Measurements from ENCODE around the gene PCGF3.

Gene PCGF3

GRCh38 chr4:674172-675035 lies 31.2 kb upstream of the PCGF3 start, which contains the start of the genes ATP5ME and MYL5:
ATP5ME (minus strand) TSS chr4:674276; CDS start chr4:674247, 29 bp downstream.
MYL5 (plus strand) TSS chr4:674542; CDS start chr4:678027, 3,485 bp downstream.
- Histone ChIP-seq H2AFZ (ENCODE audit: low read depth, low read length) (peak within 1 kb of the TSS; percentile 72), H3K36me3 (ENCODE audit: control insufficient read depth in 1 of 2, insufficient read depth in 2 of 2, low read depth in 1 of 2, low read length in 2 of 2) (peaks cover 23 to 43% of the 10 kb centered on the region in 2 experiments), H3K4me2 (ENCODE audit: low read length, poor library complexity, severe bottlenecking) (peak within 1 kb of the TSS; percentile 95), H3K27me3 (ENCODE audit: control insufficient read depth in 1 of 2, insufficient read depth in 1 of 2, low read length in 2 of 2) (no peaks in the 10 kb centered on the region), H3K14ac (ENCODE audit: low read length in 2 of 2) (peak within 1 kb of the TSS; percentile 77 to 96), H2BK15ac (ENCODE audit: low read depth, poor library complexity, severe bottlenecking) (peak within 1 kb of the TSS; percentile 85), H2AK5ac (ENCODE audit: low read length, severe bottlenecking) (peak within 1 kb of the TSS; percentile 55), H3K4ac (ENCODE audit: low read depth in 1 of 2, low read length in 2 of 2) (peak within 1 kb of the TSS; percentile 69 to 95), H2BK5ac (ENCODE audit: low read depth, low read length, poor library complexity, severe bottlenecking) (no peak within 1 kb of the TSS), H3K18ac (ENCODE audit: low read depth in 1 of 2, low read length in 2 of 2) (peak within 1 kb of the TSS; percentile 81 to 98), H3K4me1 (ENCODE audit: control insufficient read depth, insufficient read depth, low read depth, low read length) (peaks cover 32% of the 10 kb centered on the region), H4K8ac (ENCODE audit: low read length) (peak within 1 kb of the TSS; percentile 88), H3K79me1 (replicated peaks; ENCODE audit: low read length, poor library complexity, severe bottlenecking) (peaks cover 27% of the 10 kb centered on the region), H4K91ac (ENCODE audit: low read length) (peak within 1 kb of the TSS; percentile 86), H2BK120ac (ENCODE audit: low read depth, low read length) (peak within 1 kb of the TSS; percentile 83), H3K9ac (ENCODE audit: low read length) (peak within 1 kb of the TSS; percentile 96), H3K23ac (ENCODE audit: low read length in 2 of 2) (peak within 1 kb of the TSS in 1 of 2 experiments; percentile 85), H3K9me3 (ENCODE audit: control insufficient read depth, low read length) (no peaks in the 10 kb centered on the region), H3K27ac (ENCODE audit: low read length, poor library complexity, severe bottlenecking) (no peak within 1 kb of the TSS), H2BK12ac (ENCODE audit: low read length in 2 of 2) (peak within 1 kb of the TSS in 1 of 2 experiments; percentile 68), H3K4me3 (ENCODE audit: insufficient read depth in 1 of 2, low read depth in 1 of 2, low read length in 2 of 2) (peak within 1 kb of the TSS; percentile 90 to 94)
- peak; percentile 90 for DNase-seq
- 1% methylated on average over 70 of the region's 84 CpGs for WGBS

- Histone ChIP-seq H3K18ac (ENCODE audit: low read depth in 1 of 2, low read length in 2 of 2) (peak overlapping the region; percentile 81 to 98), H4K91ac (ENCODE audit: low read length) (peak overlapping the region; percentile 80), H3K4ac (ENCODE audit: low read depth in 1 of 2, low read length in 2 of 2) (peak overlapping the region; percentile 69 to 94), H3K9ac (ENCODE audit: low read length) (peak overlapping the region; percentile 96), H4K8ac (ENCODE audit: low read length) (peak overlapping the region; percentile 88), H3K9me3 (ENCODE audit: control insufficient read depth, low read length) (no peaks in the 10 kb centered on the region), H3K79me1 (replicated peaks; ENCODE audit: low read length, poor library complexity, severe bottlenecking) (peaks cover 27% of the 10 kb centered on the region), H3K27ac (ENCODE audit: low read length, poor library complexity, severe bottlenecking) (no peak overlapping the region), H2AK5ac (ENCODE audit: low read length, severe bottlenecking) (peak overlapping the region; percentile 55), H3K36me3 (ENCODE audit: control insufficient read depth in 1 of 2, insufficient read depth in 2 of 2, low read depth in 1 of 2, low read length in 2 of 2) (peaks cover 23 to 43% of the 10 kb centered on the region in 2 experiments), H2BK12ac (ENCODE audit: low read length in 2 of 2) (peak overlapping the region in 1 of 2 experiments; percentile 68), H3K23ac (ENCODE audit: low read length in 2 of 2) (peak overlapping the region in 1 of 2 experiments; percentile 84), H2BK15ac (ENCODE audit: low read depth, poor library complexity, severe bottlenecking) (no peak overlapping the region), H3K27me3 (ENCODE audit: control insufficient read depth in 1 of 2, insufficient read depth in 1 of 2, low read length in 2 of 2) (no peaks in the 10 kb centered on the region), H3K4me2 (ENCODE audit: low read length, poor library complexity, severe bottlenecking) (peak overlapping the region; percentile 95), H2BK120ac (ENCODE audit: low read depth, low read length) (peak overlapping the region; percentile 83), H3K4me1 (ENCODE audit: control insufficient read depth, insufficient read depth, low read depth, low read length) (peaks cover 32% of the 10 kb centered on the region), H3K14ac (ENCODE audit: low read length in 2 of 2) (peak overlapping the region; percentile 77 to 94), H3K4me3 (ENCODE audit: insufficient read depth in 1 of 2, low read depth in 1 of 2, low read length in 2 of 2) (peak overlapping the region; percentile 90 to 94), H2BK5ac (ENCODE audit: low read depth, low read length, poor library complexity, severe bottlenecking) (no peak overlapping the region), H2AFZ (ENCODE audit: low read depth, low read length) (no peak overlapping the region)
- 91% methylated on average over 26 of the region's 26 CpGs for WGBS
- no peak for DNase-seq
These were observed 30.4 kb upstream of the PCGF3 start for GRCh38 chr4:675036-675882.

- Histone ChIP-seq H2BK15ac (ENCODE audit: low read depth, poor library complexity, severe bottlenecking) (no peak overlapping the region), H3K9ac (ENCODE audit: low read length) (peak overlapping the region; percentile 96), H3K79me1 (replicated peaks; ENCODE audit: low read length, poor library complexity, severe bottlenecking) (peaks cover 25% of the 10 kb centered on the region), H2AFZ (ENCODE audit: low read depth, low read length) (no peak overlapping the region), H4K8ac (ENCODE audit: low read length) (no peak overlapping the region), H3K23ac (ENCODE audit: low read length in 2 of 2) (no peak overlapping the region), H4K91ac (ENCODE audit: low read length) (no peak overlapping the region), H3K27me3 (ENCODE audit: control insufficient read depth in 1 of 2, insufficient read depth in 1 of 2, low read length in 2 of 2) (no peaks in the 10 kb centered on the region), H2BK12ac (ENCODE audit: low read length in 2 of 2) (no peak overlapping the region), H3K4me2 (ENCODE audit: low read length, poor library complexity, severe bottlenecking) (no peak overlapping the region), H3K4me1 (ENCODE audit: control insufficient read depth, insufficient read depth, low read depth, low read length) (peaks cover 42% of the 10 kb centered on the region), H3K36me3 (ENCODE audit: control insufficient read depth in 1 of 2, insufficient read depth in 2 of 2, low read depth in 1 of 2, low read length in 2 of 2) (peaks cover 14 to 37% of the 10 kb centered on the region in 2 experiments), H3K14ac (ENCODE audit: low read length in 2 of 2) (no peak overlapping the region), H2AK5ac (ENCODE audit: low read length, severe bottlenecking) (no peak overlapping the region), H3K9me3 (ENCODE audit: control insufficient read depth, low read length) (no peaks in the 10 kb centered on the region), H3K4me3 (ENCODE audit: insufficient read depth in 1 of 2, low read depth in 1 of 2, low read length in 2 of 2) (peak overlapping the region in 1 of 2 experiments; percentile 90), H2BK120ac (ENCODE audit: low read depth, low read length) (no peak overlapping the region), H3K18ac (ENCODE audit: low read depth in 1 of 2, low read length in 2 of 2) (no peak overlapping the region), H2BK5ac (ENCODE audit: low read depth, low read length, poor library complexity, severe bottlenecking) (no peak overlapping the region), H3K4ac (ENCODE audit: low read depth in 1 of 2, low read length in 2 of 2) (no peak overlapping the region), H3K27ac (ENCODE audit: low read length, poor library complexity, severe bottlenecking) (no peak overlapping the region)
- WGBS, result 89% methylated on average over 16 of the region's 19 CpGs
- no peak for DNase-seq
These were observed 29.4 kb upstream of the PCGF3 start for GRCh38 chr4:675980-676870.

All from mesenchymal stem cell (in vitro differentiated cells and primary cell).